Subcutaneous adipose tissue (tissue), 4 donors: ENCODE measurements around the gene MSRB1. TPM values are rescaled to one million over a fixed set of nuclear protein-coding genes. Genes with fewer than 3 reads are reported as not detected.

ENCODE experiments used
- CTCF ChIP-seq: fragments of 450-650 bp; IDR thresholded peaks from one replicate; pipeline ENCODE4 v1.5.1; 2016; ENCODE audit warnings: low read depth, mild to moderate bottlenecking, control low read depth, antibody characterized with exemption, moderate library complexity
- total RNA-seq, 4 donors: library from RNA; depleted of rRNA; stranded (reverse); fragments of >200 nt; gene quantifications; one replicate each; pipeline ENCODE4 v1.1.0, GENCODE V29; 2016

The MSRB1 gene
- total RNA-seq, 4 donors from 2014 or later = 11.2 to 30.0 (median 18.1) TPM

DNA sequence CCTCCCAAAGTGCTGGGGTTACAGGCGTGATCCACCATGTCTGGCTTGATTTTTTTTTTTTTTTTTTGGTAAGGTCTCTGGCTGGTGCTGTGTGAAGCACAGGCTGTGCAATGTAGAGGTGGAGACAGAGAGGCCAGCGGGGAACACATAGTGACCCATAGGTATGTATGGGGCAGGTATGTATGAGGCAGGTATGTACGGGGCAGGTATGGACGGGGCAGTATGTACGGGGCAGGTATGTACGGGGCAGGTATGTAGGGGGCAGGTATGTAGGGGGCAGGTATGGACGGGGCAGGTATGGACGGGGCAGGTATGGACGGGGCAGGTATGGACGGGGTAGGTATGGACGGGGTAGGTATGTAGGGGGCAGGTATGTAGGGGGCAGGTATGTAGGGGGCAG is 6.5 kb upstream of the MSRB1 start:
- no peak for TF ChIP-seq CTCF

DNA sequence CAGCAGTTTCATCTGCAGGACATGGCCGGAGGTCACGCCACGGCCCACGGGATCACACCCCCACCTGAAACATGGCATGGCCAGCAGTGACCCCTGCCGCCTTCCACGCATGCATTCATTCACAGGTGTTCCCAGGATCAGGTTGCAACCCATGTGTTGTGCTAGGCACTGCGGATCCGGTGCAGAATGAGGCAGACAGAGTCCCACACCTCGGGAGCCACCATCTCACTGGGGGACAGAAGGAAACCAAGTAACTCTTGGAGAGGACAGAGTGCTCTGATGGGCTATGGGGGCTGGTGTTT is 4.3 kb upstream of the MSRB1 start:
- TF ChIP-seq CTCF = no peak

- no peak for TF ChIP-seq CTCF
Measured at GRCh38 chr16:1946495-1947368, 3.7 kb upstream of the MSRB1 start.

DNA sequence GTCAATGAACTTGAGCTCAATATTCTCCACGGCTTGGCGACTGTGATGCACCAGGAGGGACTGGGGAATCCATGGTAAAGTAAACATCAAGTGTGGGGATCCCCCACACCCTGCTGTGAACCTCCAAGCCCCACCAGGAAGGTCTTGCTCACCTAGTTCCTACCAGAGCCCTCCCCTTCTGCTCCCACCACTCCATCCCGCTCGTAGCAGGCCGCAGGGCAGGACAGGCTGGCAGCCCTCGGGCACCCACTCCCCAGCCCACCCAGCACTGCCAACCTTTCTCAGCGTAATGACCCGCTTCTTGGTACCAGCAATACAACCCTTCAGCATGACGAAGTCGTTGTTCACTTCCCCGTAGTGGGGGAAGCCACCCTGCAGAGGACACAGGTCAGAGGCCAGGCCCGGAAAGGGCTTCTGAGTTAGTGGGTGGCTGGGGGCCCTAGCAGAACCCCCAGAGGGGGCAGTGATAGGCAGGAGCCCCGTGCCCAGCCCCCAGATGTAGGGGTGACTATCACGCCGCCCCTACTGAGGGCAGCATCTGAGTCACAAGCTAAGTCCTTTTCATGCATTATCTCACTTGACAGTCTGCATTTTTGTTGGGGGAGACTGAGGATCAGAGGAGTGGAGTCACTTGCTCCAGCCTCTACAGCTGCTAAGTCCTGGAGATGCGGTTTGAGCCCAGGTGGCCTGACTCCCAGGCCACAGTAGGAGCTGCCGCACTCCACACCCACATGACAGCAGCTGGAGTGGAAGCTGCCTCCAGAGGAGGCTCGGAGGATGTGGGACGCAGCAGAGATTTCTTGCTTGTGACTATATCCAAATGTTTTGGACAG is 2.8 kb upstream of the MSRB1 start:
- TF ChIP-seq CTCF = no peak

GRCh38 chr16:1944612-1945199 is 1.7 kb upstream of the MSRB1 start:
- no peak for TF ChIP-seq CTCF

GRCh38 chr16:1942047-1942809 is 771 bp downstream of the MSRB1 start:
- TF ChIP-seq CTCF = no peak
